Measurements from ENCODE around the gene SYCE1.
"Not testable (repeated sequence)": the region's sequence is repeated elsewhere in the genome, so short reads cannot be mapped to it uniquely, and the experiment has no call there.

Gene SYCE1

DNA sequence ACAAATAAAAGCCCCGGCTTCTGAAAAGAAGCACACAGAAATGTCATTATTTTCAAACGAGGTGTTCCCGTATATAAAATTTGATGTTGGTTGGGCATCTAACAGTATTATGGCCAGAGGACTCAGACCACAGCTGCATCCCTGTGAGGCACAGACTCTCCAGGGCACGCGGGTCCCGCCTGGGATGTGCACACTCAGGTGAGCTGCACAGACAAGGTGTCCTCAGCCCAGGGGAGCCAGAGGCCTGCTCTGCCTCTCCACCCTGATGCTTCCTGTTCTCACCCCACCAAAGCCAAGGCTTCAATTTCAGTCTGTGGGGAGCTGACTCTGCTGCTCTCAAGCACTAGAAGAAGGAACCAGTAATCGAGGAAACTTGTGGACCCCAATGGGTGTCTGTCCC is 39.9 kb downstream of the SYCE1 start:
- no peak for DNase-seq
- in situ Hi-C loops (cut with HindIII; ENCODE audit: low pct_ligation_motif_present, low pct_unique_long_range_greater_than_20kb, low sequenced_read_pairs): no loop called here

DNA sequence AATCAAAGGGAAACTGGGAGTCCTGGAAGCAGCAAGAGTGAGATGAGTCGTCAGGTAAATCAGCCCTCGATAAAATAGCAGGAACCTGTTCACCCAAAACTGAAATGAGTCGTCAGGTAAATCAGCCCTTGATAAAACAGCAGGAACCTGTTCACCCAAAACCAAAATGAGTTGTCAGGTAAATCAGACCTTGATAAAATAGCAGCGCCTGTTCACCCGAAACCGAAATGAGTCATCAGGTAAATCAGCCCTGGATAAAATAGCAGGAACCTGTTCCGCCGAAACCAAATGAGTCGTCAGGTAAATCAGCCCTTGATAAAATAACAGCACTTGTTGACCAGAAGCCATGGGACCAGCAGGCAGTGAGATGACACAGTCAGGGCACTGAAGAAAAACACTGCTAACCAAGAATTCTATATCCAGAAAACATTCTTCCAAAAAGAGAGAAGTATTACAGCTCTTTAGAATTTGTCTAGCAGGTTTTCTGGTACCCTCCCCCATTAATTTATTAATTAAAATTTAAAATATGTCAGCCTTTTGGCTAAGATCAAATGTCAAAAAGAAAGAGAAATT is 41.7 kb downstream of the SYCE1 start:
- in situ Hi-C loops (cut with HindIII; ENCODE audit: low pct_ligation_motif_present, low pct_unique_long_range_greater_than_20kb, low sequenced_read_pairs): no loop called here
- DNase-seq: no peak

DNA sequence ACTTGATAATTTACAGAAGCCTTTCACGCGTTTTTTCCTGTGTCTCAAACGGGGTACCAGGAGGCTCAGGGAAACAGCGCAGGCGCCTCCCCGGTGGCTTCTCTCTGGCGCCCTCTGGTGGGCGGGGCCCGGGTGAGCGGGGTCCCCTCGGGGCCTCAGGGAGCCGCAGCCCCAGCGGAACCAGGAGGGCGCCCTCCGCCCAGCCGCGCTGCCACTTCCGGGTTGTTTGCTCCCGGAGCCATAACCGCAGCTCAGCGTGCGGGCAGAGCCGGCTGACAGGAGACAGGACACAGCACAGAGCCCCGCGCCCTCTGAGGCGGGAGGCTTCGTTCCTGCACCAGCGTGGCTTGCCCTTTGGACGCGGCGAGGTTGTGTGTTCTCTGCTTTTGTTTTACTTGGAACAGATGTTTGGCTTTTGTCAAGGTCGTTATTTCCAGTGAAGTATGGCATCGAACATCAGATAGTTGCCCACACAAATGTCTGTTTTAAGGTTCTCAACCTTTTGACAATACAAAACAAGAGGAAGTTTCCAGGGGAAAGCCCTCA is 45.1 kb downstream of the SYCE1 start:
- peak; percentile 87 for DNase-seq
- in situ Hi-C loops (cut with HindIII; ENCODE audit: low pct_ligation_motif_present, low pct_unique_long_range_greater_than_20kb, low sequenced_read_pairs): no loop called here

DNA sequence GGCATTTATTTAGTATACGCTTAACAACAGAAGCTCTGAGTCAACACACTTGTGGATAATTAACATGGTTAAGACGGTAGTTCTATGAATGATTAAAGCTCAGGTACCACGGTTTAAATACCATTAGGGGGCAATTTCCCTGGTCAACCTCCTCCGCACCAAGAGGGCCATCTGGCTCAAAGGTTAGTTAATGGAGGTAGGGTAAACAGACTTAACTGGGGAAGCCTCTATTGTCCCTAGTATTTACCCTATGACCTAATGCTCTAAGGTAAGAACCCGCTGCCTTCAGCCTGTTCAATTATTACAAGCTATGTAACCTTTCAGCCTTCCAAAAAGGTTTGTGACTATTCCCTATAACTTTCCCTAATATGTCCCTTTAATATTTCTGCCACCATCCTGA is 46.9 kb downstream of the SYCE1 start:
- DNase-seq; in situ Hi-C loops (cut with HindIII; ENCODE audit: low pct_ligation_motif_present, low pct_unique_long_range_greater_than_20kb, low sequenced_read_pairs): not testable (repeated sequence)

DNA sequence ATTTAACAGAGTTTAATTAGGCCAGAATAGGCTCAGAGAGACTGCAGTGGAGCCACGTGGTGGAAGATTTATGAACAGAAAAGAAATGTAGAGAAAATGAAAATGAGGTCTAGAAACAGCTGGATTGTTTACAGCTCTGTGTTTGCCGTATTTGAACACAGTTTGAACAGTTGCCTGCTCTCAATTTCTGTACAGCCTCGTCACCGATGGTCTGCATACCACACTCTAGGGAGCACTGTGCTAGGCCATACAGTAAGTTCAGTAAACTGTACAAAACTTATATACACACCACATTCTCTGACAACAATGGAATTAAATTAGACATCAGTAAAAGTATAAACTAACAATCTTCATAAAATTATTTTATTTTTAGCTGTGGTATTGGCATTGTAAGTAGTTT is 49.3 kb downstream of the SYCE1 start:
- DNase-seq: no peak
- in situ Hi-C loops (cut with HindIII; ENCODE audit: low pct_ligation_motif_present, low pct_unique_long_range_greater_than_20kb, low sequenced_read_pairs): no loop called here

DNA sequence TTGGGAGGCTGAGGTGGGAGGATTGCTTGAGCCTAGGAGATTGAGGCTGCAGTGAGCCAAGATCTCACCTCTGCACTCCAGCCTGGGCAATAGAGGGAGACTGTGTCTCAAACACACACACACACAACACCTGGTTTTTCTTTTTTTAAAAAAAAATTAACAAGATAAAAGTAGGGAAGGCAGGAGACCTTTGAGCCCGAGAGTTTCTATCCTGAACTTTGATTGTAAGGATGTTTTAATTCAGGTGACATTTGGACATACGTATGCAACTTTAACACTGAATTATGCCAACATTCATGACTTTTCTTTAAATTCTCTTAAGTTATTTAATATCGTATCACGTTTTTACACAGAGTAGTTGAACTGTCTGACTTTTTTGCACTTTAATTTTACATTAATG is 49.9 kb downstream of the SYCE1 start:
- no peak for DNase-seq
- in situ Hi-C loops (cut with HindIII; ENCODE audit: low pct_ligation_motif_present, low pct_unique_long_range_greater_than_20kb, low sequenced_read_pairs): no loop called here

DNA sequence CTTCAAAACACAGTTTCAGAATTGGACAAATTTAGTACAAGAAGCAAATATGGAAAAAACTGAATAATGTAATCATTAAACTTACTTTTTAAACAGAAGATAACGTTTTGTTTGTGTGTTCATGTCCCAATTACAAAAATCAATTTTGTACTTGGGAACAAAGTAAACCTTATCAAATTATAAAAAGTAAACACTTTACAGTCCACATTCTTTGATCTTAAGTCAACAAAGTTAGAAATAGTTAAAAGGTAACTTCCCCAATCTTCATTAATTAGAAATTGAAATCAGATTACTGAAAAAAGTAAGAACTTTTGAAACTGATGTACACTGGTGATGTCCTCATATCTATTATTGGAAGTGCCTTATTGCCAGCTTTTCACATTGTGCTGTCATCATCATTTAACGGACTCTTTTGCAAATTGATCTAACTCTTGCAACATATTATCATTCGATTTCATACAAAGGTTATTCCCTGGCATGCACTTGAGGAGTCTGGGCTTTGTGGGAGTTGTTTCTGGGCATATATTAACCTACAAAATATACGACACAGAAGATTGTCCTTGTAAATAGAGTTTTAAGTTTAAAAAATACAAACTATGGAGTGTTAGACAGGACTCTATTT is 53.4 kb downstream of the SYCE1 start:
- in situ Hi-C loops (cut with HindIII; ENCODE audit: low pct_ligation_motif_present, low pct_unique_long_range_greater_than_20kb, low sequenced_read_pairs): no loop called here
- no peak for DNase-seq

DNA sequence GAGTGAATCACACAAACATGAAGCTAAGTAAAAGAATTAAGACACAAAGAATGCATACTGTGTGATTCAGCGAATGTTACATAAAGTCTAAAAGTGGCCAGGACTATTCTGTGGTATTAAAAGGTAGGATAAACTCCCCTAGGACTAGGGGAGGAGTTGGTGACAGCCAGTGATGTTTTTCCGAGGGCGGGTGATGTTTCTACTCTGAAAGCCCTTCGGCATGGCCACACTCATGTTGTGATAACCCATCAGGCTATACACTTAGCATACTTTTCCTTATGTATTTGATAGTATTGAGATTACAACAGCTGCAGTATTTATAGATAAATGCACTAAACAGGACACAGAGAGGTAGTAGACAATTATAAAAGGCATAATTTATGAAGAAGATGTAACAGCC is 54.0 kb downstream of the SYCE1 start:
- no peak for DNase-seq
- in situ Hi-C loops (cut with HindIII; ENCODE audit: low pct_ligation_motif_present, low pct_unique_long_range_greater_than_20kb, low sequenced_read_pairs): no loop called here

DNA sequence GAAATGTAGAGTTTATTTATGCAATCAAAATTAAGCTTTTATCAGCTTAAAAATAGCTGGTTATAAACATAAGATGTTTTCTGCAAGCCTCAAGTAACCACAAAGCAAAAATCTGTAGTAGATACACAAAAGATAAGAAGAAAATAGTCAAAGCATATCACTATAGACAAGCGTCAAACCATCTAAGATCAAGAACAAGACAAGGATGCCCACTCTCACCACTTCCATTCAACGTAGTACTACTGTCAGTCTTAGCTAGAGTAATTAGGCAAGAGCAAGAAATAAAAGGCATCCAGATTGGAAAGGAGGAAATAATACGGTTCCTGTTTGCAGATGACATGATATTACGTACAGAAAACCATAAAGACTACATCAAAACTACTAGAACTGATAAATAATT is 55.7 kb downstream of the SYCE1 start:
- in situ Hi-C loops (cut with HindIII; ENCODE audit: low pct_ligation_motif_present, low pct_unique_long_range_greater_than_20kb, low sequenced_read_pairs): no loop called here
- no peak for DNase-seq
